Smooth muscle cell (in vitro differentiated cells): Measurements from ENCODE around the gene SHANK2. TPM values are rescaled to one million over a fixed set of nuclear protein-coding genes. Genes with fewer than 3 reads are reported as not detected.

Experiments used
- DNase-seq: peaks from one replicate; lab custom pipeline; 2025; ENCODE audit not compliant: unreplicated experiment; lab: John Stamatoyannopoulos, UW
- H2AFZ ChIP-seq: fragments of 200-600 bp; sonication (generic); 2 replicates; pipeline ENCODE4 v1.6.0; 2016; ENCODE audit warnings: antibody characterized with exemption, low read depth, mild to moderate bottlenecking
- H3F3A ChIP-seq: fragments of 200-600 bp; sonication (generic); 2 replicates; pipeline ENCODE4 v1.6.0; 2017; ENCODE audit warnings: antibody characterized with exemption, low read depth
- H3K27ac ChIP-seq: fragments of 200-600 bp; sonication (generic); 2 replicates; pipeline ENCODE4 v1.5.1; 2016; ENCODE audit warnings: low read depth, mild to moderate bottlenecking
- H3K27me3 ChIP-seq: fragments of 200-600 bp; sonication (generic); 2 replicates; pipeline ENCODE4 v1.6.1; 2016; ENCODE audit warnings: low read depth, mild to moderate bottlenecking
- H3K36me3 ChIP-seq: fragments of 200-600 bp; sonication (generic); 2 replicates; pipeline ENCODE4 v1.5.1; 2016; ENCODE audit warnings: low read depth
- H3K4me1 ChIP-seq: fragments of 200-600 bp; sonication (generic); 2 replicates; pipeline ENCODE4 v1.5.1; 2016; ENCODE audit warnings: low read depth
- H3K4me2 ChIP-seq: fragments of 200-600 bp; sonication (generic); 2 replicates; pipeline ENCODE4 v1.6.0; 2016; ENCODE audit warnings: mild to moderate bottlenecking
- H3K4me3 ChIP-seq: fragments of 200-600 bp; sonication (generic); 2 replicates; pipeline ENCODE4 v1.5.1; 2016; ENCODE audit warnings: mild to moderate bottlenecking
- H3K79me2 ChIP-seq: fragments of 200-600 bp; sonication (generic); 2 replicates; pipeline ENCODE4 v1.6.0; 2016; ENCODE audit warnings: low read depth, mild to moderate bottlenecking
- H3K9ac ChIP-seq: fragments of 200-600 bp; sonication (generic); 2 replicates; pipeline ENCODE4 v1.6.0; 2016; ENCODE audit warnings: low read depth
- H3K9me3 ChIP-seq: fragments of 200-600 bp; sonication (generic); replicated peaks from 2 replicates; pipeline ENCODE4 v1.5.1; 2016; ENCODE audit warnings: low read depth
- H4K20me1 ChIP-seq: fragments of 200-600 bp; sonication (generic); 2 replicates; pipeline ENCODE4 v1.6.0; 2016; ENCODE audit warnings: low read depth
- CTCF ChIP-seq: fragments of 200-600 bp; sonication (generic); IDR thresholded peaks from 2 replicates; pipeline ENCODE4 v1.5.1; 2017; ENCODE audit warnings: borderline replicate concordance, mild to moderate bottlenecking, antibody characterized with exemption; ENCODE audit not compliant: insufficient read depth, poor library complexity, severe bottlenecking
- WGBS: methylation state at CpG from one replicate; pipeline ENCODE4 v1.1.7; 2016; ENCODE audit warnings: low lambda C conversion rate; 5-methylcytosine and 5-hydroxymethylcytosine counted together
- polyA plus RNA-seq: library from polyadenylated mRNA; unstranded; fragments of >200 nt; fragmentation: Nextera tagmentation; extraction: Ambion mirVana; gene quantifications from 2 replicates; pipeline ENCODE4 v1.2.1, GENCODE V29; 2016
- total RNA-seq: library from RNA; depleted of rRNA; stranded (reverse); fragments of >200 nt; gene quantifications from 2 replicates; pipeline ENCODE4 v1.2.3, GENCODE V29; 2014

SHANK2 gene
- total RNA-seq: 6.3 and 9.9 TPM in 2 replicates
- polyA plus RNA-seq: 1.5 and 6.7 TPM in 2 replicates

- Histone ChIP-seq H3K36me3 (no peaks in the 10 kb centered on the region), H3K9me3 (no peaks in the 10 kb centered on the region), H3K9ac (peak within 1 kb of the TSS; percentile 11), H3F3A (no peaks in the 10 kb centered on the region), H2AFZ (peak within 1 kb of the TSS; percentile 81), H3K27ac (no peak within 1 kb of the TSS), H3K4me2 (peak within 1 kb of the TSS; percentile 97), H3K4me3 (peak within 1 kb of the TSS; percentile 64), H3K79me2 (no peaks in the 10 kb centered on the region), H3K27me3 (peaks cover 41% of the 10 kb centered on the region), H4K20me1 (no peaks in the 10 kb centered on the region), H3K4me1 (peaks cover 5% of the 10 kb centered on the region)
- WGBS: under 1% methylated on average over 15 of the region's 70 CpGs
- DNase-seq: no peak
- no peak for TF ChIP-seq CTCF
Observed at GRCh38 chr11:71252269-71252769, at the start of gene SHANK2. Gene SHANK2 (minus strand): TSS chr11:71252577. CDS start chr11:71147326, 105,251 bp downstream.

GRCh38 chr11:71301858-71302533, 49.6 kb upstream of the SHANK2 start:
- Histone ChIP-seq H3K4me3 (no peak overlapping the region), H3K4me1 (no peaks in the 10 kb centered on the region), H3K79me2 (no peaks in the 10 kb centered on the region), H3K36me3 (no peaks in the 10 kb centered on the region), H3K27me3 (no peaks in the 10 kb centered on the region), H2AFZ (no peak overlapping the region), H3K4me2 (no peak overlapping the region), H4K20me1 (no peaks in the 10 kb centered on the region), H3K9me3 (no peaks in the 10 kb centered on the region), H3K9ac (no peak overlapping the region), H3F3A (peaks cover 10% of the 10 kb centered on the region), H3K27ac (no peak overlapping the region)
- TF ChIP-seq CTCF: no peak
- no peak for DNase-seq
- 75% methylated on average over 17 of the region's 17 CpGs for WGBS

- no peak overlapping the region for H3K9ac ChIP-seq
- WGBS: 95% methylated on average over 19 of the region's 19 CpGs
- H3K27ac ChIP-seq: no peak overlapping the region
- TF ChIP-seq CTCF: no peak
- H3K79me2 ChIP-seq: no peaks in the 10 kb centered on the region
- H3K27me3 ChIP-seq: no peaks in the 10 kb centered on the region
- DNase-seq: no peak
- peaks cover 10% of the 10 kb centered on the region for H3F3A ChIP-seq
- no peak overlapping the region for H3K4me3 ChIP-seq
- no peaks in the 10 kb centered on the region for H4K20me1 ChIP-seq
- H3K9me3 ChIP-seq: no peaks in the 10 kb centered on the region
- no peaks in the 10 kb centered on the region for H3K36me3 ChIP-seq
- no peak overlapping the region for H3K4me2 ChIP-seq
- no peaks in the 10 kb centered on the region for H3K4me1 ChIP-seq
- no peak overlapping the region for H2AFZ ChIP-seq
Observed at GRCh38 chr11:71301046-71301857, 48.9 kb upstream of the SHANK2 start.
